SW 1271 (cell line): Measurements from ENCODE around the gene TAOK2.
A peak's percentile ranks its signal among the peaks of the same experiment; 100 is the strongest.
"Not testable (repeated sequence)": the region's sequence is repeated elsewhere in the genome, so short reads cannot be mapped to it uniquely, and the experiment has no call there.

Source experiments
- DNase-seq, 2 experiments: peaks; one replicate each; lab custom pipeline; 2025; lab: John Stamatoyannopoulos, UW

Gene TAOK2

DNA sequence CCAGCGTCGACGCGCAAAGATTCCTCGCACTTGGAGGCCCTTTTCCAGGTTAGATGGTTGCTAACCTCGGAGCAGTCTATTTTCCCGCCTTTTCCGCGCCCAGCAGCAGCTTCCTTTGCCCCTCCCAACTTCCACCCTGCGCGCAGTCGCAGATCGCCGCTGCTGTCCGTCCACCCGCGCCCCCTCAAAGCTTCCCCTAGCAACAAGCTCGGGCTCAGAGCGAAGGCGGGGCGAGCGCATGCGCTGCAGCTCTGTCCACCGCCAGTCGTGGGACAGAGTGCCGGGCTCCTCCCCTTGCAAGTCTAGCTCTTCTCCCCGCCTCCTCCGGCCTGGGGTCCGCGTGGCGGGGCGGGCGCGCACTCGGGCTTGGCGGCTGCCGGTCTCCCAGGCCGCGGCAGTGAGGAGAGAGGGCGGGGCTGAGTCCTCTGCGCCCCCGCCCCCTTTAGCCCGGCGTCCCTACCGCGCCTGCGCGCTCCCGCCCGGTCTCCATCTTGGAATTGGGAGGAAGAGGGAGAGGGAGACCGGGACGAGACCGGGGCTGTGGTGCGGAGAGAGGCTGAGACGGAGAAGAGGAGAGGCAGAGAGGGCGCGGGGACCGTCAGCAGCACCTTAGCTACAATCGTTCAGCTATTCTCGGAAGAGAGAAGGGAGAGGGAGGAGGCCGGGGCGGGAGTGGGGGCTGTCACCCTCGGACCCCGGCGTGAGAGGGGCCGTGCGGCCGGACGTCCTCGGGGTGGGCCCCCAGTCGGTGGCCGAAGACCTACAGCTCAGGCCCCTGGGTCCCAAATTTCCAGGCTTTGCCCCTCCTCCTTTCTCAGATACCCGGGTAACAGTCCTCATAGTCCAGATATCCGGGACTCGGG lies at the start of gene TAOK2:
TSS of gene TAOK2 (plus strand) at position 485 of the 863 bp plus-strand sequence. CDS start 3,905 bp downstream, outside the sequence.
- DNase-seq, result peak; percentile 96 to 98

DNA sequence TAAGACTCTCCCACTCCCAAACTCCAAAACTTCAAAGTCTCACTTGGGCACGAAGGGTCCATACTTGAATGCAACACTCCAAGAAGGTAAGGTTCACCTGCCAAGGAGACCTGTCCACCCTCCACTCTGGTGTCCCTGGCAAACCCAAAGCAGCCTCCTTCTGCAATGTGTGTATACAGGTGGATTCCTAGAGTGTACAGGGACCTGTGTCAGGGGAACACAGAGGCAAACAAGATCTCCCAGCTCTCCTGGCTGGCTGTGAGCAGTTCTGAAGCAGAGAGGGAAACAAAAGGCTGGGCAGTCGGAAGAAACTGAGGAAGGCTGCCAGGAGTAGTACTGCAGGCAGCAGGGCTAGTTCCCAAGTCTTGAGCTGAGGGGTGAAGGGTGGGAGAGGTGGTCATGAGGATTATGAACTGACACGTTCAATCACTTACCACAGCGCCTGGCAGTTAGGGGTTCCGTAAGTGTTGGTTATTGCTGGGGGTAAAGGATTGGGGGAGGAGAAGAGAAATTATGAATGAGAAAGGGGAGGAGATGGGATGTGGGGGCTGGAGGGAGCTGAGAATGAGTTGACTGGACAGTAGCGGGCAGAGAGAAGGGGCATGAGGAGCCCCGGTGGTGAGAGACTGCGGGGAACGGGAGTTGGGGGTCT lies 48.4 kb upstream of the TAOK2 start:
- DNase-seq, result no peak

DNA sequence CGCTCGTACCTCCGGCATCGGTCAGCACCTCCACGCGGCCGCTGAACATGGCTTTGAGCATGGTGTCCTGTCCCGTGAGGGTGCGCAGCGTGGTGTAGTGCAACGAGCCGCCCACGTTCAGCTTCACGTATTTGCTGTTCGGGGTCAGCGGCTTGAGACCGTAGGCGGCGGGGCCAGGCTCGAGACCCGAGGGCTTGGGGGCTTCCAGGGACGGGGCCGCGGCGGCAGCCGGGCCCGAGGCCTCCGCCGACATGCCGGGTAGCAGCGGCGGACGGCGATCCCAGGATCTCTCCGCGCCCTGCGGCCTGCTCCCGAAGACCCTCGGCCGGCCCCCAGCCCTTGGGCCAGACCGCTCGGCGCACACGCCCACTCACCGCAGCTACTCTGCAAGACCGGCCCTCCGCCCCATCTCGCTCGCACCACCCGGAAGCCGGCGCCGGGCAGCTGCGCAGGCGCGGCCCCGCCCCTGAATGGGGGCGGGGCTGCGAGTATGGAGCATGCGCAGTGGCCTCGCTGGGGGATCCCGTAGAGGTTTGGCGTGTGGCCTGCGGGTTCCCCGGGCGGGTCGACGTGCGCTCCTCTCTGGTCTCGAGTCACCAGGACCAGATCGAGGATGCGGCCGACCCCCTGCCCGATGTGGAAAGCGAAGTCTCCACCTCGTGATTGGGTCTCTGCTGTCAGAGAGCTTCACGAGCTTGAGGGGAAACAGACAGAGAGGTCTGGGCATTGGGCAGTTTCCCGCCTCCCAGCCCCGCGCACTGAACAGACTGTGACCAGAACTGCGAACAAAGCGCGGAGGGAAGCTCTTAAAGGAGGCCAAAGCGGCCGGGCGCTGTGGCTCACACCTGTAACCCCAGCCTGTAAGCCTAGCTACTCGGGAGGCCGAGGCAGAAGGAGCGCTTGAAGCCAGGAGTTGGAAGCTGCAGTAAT lies 47.6 kb upstream of the TAOK2 start, which contains the start of gene KCTD13:
TSS of gene KCTD13 (minus strand) at position 446 of the 930 bp plus-strand sequence. CDS start at position 253, 193 bp downstream.
- peak; percentile 63 to 80 for DNase-seq

DNA sequence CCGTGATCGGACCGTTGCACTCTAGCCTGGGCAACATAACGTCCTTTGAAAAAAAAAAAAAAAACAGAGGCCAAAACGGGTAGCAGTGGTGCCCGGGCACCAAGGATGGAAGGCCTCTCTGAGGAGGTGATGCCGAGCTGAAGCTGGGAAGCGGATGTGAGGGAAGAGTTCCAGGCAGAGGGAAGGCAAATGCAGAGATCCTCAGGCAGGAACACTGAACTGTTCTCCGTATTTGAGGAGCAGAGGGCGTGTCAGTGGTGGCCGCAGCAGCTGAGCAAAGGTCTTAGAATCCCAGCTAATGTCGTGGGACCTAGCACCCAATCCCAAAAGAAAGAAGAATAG lies 47.0 kb upstream of the TAOK2 start:
- peak in 1 of 2 experiments; percentile 69 for DNase-seq

DNA sequence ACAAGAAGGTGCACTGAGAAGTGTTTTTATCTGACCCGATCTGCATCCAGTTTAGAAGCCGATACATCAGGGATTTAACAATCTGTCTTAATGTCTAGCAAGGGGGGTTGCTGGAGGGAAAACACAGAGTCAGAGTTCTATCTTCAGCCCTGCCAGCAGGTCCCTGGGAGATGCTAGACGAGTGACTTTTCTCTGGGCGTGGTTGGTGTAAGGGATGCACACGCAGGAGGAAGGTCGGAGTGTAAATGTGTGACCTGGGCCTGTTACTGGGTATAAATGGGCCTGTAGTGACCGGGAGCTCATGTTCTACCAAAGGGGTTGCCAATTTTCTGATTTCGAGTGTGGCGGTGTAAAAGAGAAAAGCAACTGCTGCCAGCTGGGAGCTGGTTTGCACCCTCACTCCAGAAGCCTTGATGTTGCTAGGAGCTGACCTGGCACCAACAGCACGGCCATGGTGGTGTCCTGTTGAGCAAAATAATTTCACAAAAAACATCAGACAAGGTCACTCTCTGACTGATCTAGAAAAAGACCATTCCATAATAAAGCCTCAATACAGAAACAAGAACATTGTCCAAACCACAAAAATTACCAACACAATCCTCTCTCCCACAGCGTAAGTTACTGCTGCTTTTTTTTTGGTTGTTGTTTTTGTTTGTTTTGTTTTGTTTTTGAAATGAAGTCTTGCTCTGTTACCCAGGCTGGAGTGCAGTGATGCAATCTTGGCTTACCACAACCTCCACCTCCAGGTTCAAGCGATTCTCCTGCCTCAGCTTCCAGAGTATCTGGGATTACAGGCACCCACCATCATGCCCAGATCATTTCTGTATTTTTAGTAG lies 46.4 kb upstream of the TAOK2 start:
- DNase-seq, result no peak

DNA sequence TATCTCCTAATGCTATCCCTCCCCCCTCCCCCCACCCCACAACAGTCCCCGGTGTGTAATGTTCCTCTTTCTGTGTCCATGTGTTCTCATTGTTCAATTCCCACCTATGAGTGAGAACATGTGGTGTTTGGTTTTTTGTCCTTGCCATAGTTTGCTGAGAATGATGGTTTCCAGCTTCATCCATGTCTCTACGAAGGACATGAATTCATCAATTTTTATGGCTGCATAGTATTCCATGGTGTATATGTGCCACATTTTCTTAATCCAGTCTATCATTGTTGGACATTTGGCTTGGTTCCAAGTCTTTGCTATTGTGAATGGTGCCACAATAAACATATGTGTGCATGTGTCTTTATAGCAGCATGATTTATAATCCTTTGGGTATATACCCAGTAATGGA lies 41.9 kb upstream of the TAOK2 start:
- not testable (repeated sequence) for DNase-seq

DNA sequence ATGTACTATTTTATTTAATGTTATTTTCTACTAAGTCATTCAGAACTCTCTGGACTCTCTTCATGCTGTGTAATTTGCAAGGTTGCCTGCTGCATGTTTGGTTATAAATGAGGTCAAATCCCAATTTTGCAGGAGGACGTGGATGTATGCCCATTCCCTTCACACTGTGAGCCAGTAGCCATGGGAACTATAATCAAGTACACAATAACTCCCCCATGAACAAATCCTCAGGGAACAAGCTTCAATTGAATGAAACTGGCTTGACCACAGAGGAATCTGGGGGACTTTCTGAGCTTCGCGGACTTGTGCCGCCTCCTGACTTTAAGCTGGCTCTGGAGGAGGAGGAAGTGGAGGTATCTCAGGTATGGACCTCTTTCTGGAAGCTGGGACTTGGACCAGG lies 33.0 kb upstream of the TAOK2 start:
- no peak for DNase-seq

DNA sequence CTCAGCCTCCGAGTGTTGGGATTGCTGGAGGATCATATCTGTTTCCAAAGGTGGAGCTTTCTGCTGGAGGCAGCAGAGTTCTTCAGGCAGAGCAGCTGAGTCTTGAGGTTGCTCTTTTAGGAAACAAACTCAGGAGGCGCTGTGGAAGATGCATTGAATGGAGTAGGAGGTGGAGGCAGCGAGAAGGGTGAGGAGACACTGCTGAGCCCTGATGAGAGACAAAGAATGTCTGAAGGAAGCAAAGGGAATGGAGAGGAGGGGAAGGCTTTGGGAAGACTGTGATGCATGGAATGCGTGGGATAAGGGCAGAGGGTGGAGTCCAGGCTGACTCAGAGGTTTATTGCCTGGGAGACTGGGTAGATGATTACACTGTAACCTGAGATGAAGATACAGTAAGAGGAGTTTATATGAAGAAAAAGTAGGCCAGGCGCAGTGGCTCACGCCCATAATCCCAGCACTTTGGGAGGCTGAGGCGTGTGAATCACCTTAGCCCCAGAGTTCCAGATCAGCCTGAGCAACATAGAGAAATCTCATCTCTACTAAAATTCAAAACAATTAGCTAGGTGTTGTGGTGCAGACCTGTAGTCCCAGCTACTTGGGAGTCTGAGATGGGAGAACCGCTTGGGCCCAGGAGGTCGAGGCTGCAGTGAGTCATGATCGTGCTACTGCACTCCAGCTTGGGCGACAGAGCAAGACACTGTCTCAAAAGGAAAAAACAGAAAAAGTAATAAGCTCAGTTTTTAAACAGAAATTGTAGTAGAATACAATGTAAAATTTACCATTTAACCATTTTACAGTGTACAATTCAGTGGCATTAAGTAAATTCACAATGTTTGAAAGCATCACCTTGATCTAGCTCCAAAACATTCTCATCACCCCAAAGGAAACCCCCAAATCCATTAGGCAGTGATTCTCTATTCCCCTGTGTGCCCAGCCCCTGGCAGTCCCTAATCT lies 29.5 kb upstream of the TAOK2 start:
- DNase-seq, result peak; percentile 98 to 100

DNA sequence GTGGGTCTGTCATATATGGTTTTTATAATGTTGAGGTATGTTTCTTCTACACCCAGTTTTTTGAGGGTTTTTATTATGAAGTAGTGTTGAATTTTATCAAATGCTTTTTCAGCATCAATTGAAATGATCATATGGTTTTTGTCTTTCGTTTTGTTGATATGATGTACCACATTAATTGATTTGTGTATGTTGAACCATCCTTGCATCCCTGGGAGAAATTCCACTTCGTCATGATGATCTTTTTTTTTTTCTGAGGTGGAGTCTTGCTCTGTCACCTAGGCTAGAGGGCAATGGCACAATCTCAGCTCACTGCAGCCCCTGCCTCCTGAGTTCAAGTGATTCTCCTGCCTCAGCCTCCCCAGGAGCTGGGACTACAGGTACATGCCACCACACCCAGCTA lies 25.8 kb upstream of the TAOK2 start:
- no peak for DNase-seq

DNA sequence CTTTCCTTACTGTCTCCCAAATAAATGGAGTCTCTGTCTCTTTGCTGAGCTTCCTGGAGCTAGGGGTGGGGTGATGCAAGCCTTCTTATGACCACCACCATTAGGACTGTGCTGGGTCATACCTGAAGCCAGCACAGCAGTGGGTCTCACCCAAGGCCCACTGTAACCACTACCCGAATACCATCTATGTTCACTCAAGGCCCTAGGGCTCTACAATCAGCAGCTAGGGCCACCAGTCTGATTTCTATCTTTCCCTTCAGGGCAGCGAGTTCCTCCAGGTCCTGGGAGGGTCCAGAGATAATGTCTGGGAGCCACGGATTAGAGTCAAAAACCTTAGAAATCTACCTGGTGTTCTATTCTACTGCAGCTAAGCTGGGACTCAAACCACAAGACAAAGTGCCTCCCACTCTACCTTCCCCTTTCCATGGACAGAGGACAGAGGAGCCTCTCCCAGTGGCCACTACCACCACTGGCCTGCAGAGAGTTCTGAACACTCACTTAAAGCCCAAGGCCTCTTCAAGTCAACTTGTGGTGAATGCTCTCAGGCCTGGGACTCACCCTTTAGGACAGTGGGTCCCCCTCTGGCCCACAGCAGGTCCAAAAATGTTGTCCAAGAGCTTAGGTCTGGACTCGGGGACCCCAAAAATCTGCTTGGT lies 22.7 kb upstream of the TAOK2 start:
- no peak for DNase-seq

DNA sequence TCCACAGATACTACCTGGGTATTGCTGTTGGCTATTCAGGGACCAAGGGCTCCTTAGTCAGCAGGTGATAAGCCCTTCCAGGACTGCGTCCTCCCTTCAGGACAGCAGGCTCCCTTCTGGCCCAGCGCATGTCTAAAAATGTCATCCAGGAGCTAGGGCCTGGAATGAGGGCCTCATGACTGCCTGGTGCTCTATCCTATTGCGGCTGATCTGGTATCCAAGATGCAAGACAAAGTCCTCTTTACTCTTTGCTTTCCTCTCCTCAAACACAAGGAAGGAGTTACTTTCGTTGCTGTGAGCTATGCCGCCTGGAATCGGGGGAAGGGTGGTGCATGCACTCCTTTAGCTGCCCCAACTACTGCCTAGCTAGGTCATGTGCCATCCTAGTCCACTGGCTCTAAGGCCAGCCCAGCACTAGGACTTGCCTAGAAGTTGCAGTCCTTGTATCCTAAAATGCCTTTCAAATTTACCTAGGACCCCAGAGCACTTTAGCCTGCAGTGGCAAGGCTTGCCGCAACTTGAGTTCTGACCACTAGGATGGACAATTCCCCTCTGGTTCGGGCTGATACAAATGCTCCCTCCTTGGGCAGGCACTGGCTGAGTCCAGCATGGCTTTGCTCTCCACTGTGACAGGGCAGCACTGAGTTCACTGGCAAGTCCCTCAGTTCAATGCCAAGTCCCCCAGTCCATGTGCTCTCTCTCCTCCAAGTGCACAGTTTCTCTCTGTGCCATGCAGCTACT lies 21.9 kb upstream of the TAOK2 start:
- no peak for DNase-seq

DNA sequence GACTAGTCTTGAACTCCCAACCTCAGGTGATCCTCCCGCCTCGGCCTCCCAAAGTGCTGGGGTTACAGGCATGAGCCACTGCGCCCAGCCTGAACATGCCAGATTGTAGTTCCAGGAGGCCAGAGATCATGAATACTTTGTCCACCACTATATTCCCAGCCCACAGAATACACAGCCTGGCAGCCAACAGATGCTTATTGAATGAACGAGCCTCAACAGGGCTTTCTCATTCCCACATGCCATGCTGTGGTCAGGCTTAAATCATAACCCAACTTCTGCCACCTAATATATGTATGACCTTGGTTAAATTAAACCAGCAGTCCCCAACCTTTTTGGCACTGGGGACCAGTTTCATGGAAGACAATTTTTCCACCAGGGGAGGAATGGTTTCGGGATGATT lies 14.9 kb upstream of the TAOK2 start:
- no peak for DNase-seq

DNA sequence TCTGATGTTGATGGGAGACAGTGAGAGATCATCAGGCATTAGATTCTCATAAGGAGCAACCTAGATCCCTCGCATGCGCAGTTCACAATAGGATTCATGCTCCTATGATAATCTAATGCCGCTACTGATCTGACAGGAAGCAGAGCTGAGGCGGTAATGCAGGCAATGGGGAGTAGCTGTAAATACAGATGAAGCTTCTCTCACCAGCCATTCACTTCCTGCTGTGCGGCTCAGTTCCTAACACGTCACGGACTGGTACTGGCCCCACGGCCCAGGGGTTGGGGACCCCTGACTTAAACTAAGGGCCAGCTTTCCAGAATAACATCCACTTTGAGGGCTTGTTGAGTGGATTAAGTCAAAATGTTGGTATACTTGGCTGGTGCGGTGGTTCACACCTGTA lies 14.4 kb upstream of the TAOK2 start:
- no peak for DNase-seq

DNA sequence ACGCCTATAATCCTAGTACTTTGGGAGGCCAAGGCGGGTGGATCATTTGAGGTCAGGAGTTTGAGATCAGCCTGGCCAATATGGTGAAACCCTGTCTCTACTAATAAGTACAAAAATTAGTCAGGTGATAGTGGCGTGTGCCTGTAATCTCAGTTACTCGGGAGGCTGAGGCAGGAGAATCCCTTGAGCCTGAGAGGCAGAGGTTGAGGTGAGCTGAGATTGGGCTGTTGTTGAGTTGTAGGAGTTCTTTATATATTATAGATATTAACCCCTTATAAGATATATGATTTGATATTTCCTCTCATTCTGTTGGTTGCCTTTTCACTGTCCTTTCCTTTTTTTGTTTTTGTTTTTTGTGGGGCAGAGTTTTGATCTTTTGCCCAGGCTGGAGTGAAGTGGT lies 13.8 kb upstream of the TAOK2 start:
- not testable (repeated sequence) for DNase-seq

DNA sequence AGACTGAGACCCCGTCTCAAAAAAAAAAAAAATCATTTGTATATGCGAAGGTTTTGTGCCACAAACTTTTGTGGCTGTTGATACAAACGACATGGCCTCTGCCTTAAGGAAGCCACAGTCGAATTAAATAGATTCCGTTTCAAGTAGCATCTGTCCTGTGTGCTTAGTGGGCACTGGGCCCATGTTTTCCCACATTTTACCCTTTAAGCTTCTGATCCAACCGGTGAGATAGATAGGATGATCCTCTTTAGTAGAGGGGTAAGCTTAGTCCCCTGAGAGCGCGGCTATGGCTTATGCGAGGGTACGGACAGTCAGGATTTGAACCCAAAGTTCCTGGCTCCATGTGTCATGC lies 12.6 kb upstream of the TAOK2 start:
- DNase-seq, result no peak

DNA sequence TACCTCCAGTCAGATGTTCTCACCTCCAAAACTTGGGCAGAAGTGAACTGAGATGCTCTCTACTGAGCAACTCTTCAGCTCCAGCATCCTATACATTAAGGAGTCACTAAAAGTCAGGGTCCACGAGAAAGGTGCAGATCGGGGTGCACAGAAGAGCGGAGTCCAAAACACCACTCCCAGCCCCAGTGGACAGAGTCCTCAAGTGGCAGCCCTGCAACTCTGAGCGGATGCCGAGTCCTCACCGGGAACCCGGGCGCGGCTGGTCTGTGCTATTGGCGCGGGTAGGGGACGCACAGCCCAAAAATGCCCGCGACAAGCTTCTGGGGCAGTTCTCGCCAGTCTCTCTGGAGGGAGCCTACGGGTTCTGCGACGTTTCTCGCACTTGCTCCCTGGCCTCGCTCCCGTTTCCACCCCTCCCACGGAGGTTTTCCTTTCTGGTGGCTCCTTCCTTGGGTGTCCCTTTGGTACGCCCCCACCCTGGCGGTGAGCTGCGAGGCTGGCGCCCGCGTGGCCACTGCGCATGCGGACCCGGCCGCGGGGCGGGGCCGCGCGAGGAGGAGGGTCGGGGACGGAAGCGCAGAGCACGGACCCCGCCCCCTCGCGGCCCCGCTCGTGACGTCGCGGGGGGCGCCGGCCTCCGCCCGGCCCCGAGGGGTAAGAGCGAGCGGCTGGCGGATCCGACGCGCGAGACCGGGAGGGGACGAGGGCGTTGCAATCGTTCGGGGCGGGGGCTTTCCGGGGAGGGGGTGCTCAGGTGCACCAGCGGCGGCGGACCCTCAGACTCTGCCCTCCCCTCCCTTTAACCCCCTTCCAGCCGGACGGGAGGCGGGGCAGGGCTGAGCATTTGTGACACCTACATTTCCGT lies 12.0 kb upstream of the TAOK2 start, which contains the start of gene TMEM219:
TSS of gene TMEM219 (plus strand) at position 601 of the 865 bp plus-strand sequence. CDS start 1,065 bp downstream, outside the sequence.
- peak; percentile 88 to 89 for DNase-seq

DNA sequence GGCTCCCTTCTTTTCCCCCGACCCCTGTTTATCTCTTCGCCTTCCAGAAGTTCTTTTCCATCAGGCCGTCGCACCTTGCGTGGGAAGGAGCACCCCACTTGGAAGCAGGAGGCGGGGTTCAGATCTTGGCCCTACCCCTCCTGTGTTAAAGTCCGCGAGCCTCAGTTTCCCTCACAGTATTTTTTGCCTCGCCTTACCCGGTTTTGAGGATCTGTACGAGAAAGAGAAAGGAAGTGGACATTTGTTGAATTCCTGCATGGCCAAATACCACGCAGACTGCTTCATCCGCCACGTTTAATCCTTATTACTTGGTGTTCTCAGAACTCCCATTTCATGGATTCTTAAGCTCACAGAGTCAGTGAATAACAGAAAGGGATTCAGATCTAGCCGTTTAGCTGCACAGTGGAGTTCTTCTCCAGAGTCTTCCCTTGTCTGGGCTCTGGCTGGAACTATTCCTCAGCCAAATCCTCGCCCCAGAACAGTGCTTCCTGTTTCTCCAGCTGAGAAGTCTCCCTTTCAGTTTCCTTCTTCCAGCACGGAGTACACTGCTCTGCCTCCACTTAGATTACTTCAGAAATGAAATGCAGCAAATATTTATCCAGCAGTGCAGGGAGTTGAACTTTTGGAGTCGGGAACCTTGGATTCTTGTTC lies 11.2 kb upstream of the TAOK2 start:
- peak in 1 of 2 experiments; percentile 39 for DNase-seq
